Measurements from ENCODE around the gene GEN1.

Gene GEN1

GRCh38 chr2:17799301-17800120 lies 45.6 kb downstream of the GEN1 start:
- no peaks in the 10 kb centered on the region for H3K9me2 ChIP-seq (replicated peaks; ENCODE audit: insufficient read depth, low read length)
- no peaks in the 10 kb centered on the region for H3K27me3 ChIP-seq (ENCODE audit: low read length)
- H4K20me1 ChIP-seq (ENCODE audit: low read depth, low read length) = no peaks in the 10 kb centered on the region
- no peak overlapping the region for H3K27ac ChIP-seq (ENCODE audit: low read depth, low read length)
- H3K4me3 ChIP-seq (ENCODE audit: insufficient read depth, low read length, poor library complexity, severe bottlenecking) = no peak overlapping the region
- no peak overlapping the region for H3K9ac ChIP-seq (ENCODE audit: low read length)
- no peaks in the 10 kb centered on the region for H3F3A ChIP-seq (ENCODE audit: insufficient read depth)
- H3K4me2 ChIP-seq (ENCODE audit: low read depth, low read length, poor library complexity, severe bottlenecking) = no peak overlapping the region
- no peak for TF ChIP-seq CTCF (IDR thresholded peaks at IDR 0.05; ENCODE audit: insufficient read depth, low read length, poor library complexity, severe bottlenecking)
- no peak for TF ChIP-seq EZH2phosphoT487 (conservative IDR thresholded peaks at IDR 0.05; ENCODE audit: low read length)
- no peaks in the 10 kb centered on the region for H3K9me3 ChIP-seq (ENCODE audit: insufficient read depth, low read length)
- no peaks in the 10 kb centered on the region for H3K36me3 ChIP-seq (ENCODE audit: low read length)
- no peaks in the 10 kb centered on the region for H3K79me2 ChIP-seq (ENCODE audit: insufficient read depth, low read length)
- H2AFZ ChIP-seq (ENCODE audit: low read depth, low read length, severe bottlenecking) = no peak overlapping the region

- no peak overlapping the region for H3K4me2 ChIP-seq (ENCODE audit: low read depth, low read length, poor library complexity, severe bottlenecking)
- H3K27me3 ChIP-seq (ENCODE audit: low read length) = no peaks in the 10 kb centered on the region
- no peak overlapping the region for H3K9ac ChIP-seq (ENCODE audit: low read length)
- H3K36me3 ChIP-seq (ENCODE audit: low read length) = no peaks in the 10 kb centered on the region
- H3K79me2 ChIP-seq (ENCODE audit: insufficient read depth, low read length) = no peaks in the 10 kb centered on the region
- no peaks in the 10 kb centered on the region for H4K20me1 ChIP-seq (ENCODE audit: low read depth, low read length)
- H3K9me2 ChIP-seq (replicated peaks; ENCODE audit: insufficient read depth, low read length) = no peaks in the 10 kb centered on the region
- TF ChIP-seq CTCF (IDR thresholded peaks at IDR 0.05; ENCODE audit: insufficient read depth, low read length, poor library complexity, severe bottlenecking) = no peak
- no peak for TF ChIP-seq EZH2phosphoT487 (conservative IDR thresholded peaks at IDR 0.05; ENCODE audit: low read length)
- no peaks in the 10 kb centered on the region for H3K9me3 ChIP-seq (ENCODE audit: insufficient read depth, low read length)
- no peak overlapping the region for H3K4me3 ChIP-seq (ENCODE audit: insufficient read depth, low read length, poor library complexity, severe bottlenecking)
- H3F3A ChIP-seq (ENCODE audit: insufficient read depth) = no peaks in the 10 kb centered on the region
- H2AFZ ChIP-seq (ENCODE audit: low read depth, low read length, severe bottlenecking) = no peak overlapping the region
- no peak overlapping the region for H3K27ac ChIP-seq (ENCODE audit: low read depth, low read length)
Observed at GRCh38 chr2:17800219-17800618, 46.3 kb downstream of the GEN1 start.

GRCh38 chr2:17800693-17801458 lies 46.9 kb downstream of the GEN1 start:
- Histone ChIP-seq H3K4me3 (ENCODE audit: insufficient read depth, low read length, poor library complexity, severe bottlenecking) (no peak overlapping the region), H3K79me2 (ENCODE audit: insufficient read depth, low read length) (no peaks in the 10 kb centered on the region), H3K4me2 (ENCODE audit: low read depth, low read length, poor library complexity, severe bottlenecking) (no peak overlapping the region), H2AFZ (ENCODE audit: low read depth, low read length, severe bottlenecking) (no peak overlapping the region), H3K36me3 (ENCODE audit: low read length) (no peaks in the 10 kb centered on the region), H3K9me3 (ENCODE audit: insufficient read depth, low read length) (no peaks in the 10 kb centered on the region), H4K20me1 (ENCODE audit: low read depth, low read length) (no peaks in the 10 kb centered on the region), H3K27me3 (ENCODE audit: low read length) (no peaks in the 10 kb centered on the region), H3F3A (ENCODE audit: insufficient read depth) (no peaks in the 10 kb centered on the region), H3K9ac (ENCODE audit: low read length) (no peak overlapping the region), H3K27ac (ENCODE audit: low read depth, low read length) (no peak overlapping the region), H3K9me2 (replicated peaks; ENCODE audit: insufficient read depth, low read length) (no peaks in the 10 kb centered on the region)
- no peak for TF ChIP-seq EZH2phosphoT487 (conservative IDR thresholded peaks at IDR 0.05; ENCODE audit: low read length)
- TF ChIP-seq CTCF (IDR thresholded peaks at IDR 0.05; ENCODE audit: insufficient read depth, low read length, poor library complexity, severe bottlenecking) = no peak
